Measurements from ENCODE around the gene OR6S1.

OR6S1 gene

DNA sequence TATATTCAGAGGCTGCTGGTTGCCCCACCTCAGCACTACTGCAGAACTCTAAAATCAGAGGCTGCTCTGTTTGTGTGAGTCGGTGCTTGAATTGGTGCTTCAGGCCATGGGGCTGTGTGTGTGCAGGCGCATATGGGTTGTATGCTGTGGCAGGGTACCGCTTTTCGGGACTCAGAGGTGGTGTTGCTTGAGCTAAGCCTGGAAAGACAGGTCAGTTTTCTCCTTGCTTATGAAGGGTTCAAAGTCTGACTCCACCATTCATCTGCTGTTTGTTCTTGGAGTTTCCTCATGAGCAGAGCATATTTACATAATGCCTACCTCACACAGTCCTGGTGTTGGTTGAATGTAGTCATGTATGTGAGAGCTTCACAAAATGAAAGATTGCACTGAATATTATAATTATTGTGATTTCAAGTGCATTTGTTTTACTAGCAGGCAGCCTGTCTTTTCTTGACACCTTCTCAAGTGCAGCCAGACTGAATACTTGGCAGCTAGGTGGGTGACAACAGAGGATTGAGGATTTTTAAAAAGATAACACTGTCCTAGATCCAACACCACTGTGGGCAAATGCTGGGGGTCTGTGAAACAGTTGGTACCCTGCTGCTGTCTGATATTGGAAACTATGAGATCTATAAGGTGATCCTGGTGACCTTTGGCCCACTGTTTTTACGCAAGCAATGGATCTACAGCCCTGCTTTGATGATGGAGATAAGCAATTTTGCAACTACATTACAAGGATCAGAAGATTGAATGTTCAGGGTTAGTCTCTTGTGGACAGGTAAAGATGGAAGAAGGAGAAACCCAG lies 46.1 kb upstream of the OR6S1 start:
- TF ChIP-seq CSDC2 (CRISPR knock-in tag; IDR thresholded peaks at IDR 0.05): no peak
- TF ChIP-seq ZNF8 (CRISPR knock-in tag; IDR thresholded peaks at IDR 0.05): no peak
- no peak for TF ChIP-seq ZFP3 (CRISPR knock-in tag; IDR thresholded peaks at IDR 0.05)
- TF ChIP-seq ZC3H10 (CRISPR knock-in tag; IDR thresholded peaks at IDR 0.05): no peak
- no peak for TF ChIP-seq TCF4 (CRISPR knock-in tag; IDR thresholded peaks at IDR 0.05; ENCODE audit: borderline replicate concordance)
- TF ChIP-seq, protein P1, sequence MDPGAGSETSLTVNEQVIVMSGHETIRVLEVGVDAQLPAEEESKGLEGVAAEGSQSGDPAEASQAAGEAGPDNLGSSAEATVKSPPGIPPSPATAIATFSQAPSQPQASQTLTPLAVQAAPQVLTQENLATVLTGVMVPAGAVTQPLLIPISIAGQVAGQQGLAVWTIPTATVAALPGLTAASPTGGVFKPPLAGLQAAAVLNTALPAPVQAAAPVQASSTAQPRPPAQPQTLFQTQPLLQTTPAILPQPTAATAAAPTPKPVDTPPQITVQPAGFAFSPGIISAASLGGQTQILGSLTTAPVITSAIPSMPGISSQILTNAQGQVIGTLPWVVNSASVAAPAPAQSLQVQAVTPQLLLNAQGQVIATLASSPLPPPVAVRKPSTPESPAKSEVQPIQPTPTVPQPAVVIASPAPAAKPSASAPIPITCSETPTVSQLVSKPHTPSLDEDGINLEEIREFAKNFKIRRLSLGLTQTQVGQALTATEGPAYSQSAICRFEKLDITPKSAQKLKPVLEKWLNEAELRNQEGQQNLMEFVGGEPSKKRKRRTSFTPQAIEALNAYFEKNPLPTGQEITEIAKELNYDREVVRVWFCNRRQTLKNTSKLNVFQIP (CRISPR knock-in tag; IDR thresholded peaks at IDR 0.05; ENCODE audit: borderline replicate concordance, low read depth): no peak
- TF ChIP-seq RARB (CRISPR knock-in tag; IDR thresholded peaks at IDR 0.05): no peak
- TF ChIP-seq ZNF70 (CRISPR knock-in tag; IDR thresholded peaks at IDR 0.05): no peak
- TF ChIP-seq BACH2 (CRISPR knock-in tag; IDR thresholded peaks at IDR 0.05; ENCODE audit: borderline replicate concordance): no peak
- TF ChIP-seq GLIS3 (CRISPR knock-in tag; IDR thresholded peaks at IDR 0.05): no peak
- no peak for TF ChIP-seq ZFP30 (CRISPR knock-in tag; IDR thresholded peaks at IDR 0.05)
- TF ChIP-seq, protein P2, sequence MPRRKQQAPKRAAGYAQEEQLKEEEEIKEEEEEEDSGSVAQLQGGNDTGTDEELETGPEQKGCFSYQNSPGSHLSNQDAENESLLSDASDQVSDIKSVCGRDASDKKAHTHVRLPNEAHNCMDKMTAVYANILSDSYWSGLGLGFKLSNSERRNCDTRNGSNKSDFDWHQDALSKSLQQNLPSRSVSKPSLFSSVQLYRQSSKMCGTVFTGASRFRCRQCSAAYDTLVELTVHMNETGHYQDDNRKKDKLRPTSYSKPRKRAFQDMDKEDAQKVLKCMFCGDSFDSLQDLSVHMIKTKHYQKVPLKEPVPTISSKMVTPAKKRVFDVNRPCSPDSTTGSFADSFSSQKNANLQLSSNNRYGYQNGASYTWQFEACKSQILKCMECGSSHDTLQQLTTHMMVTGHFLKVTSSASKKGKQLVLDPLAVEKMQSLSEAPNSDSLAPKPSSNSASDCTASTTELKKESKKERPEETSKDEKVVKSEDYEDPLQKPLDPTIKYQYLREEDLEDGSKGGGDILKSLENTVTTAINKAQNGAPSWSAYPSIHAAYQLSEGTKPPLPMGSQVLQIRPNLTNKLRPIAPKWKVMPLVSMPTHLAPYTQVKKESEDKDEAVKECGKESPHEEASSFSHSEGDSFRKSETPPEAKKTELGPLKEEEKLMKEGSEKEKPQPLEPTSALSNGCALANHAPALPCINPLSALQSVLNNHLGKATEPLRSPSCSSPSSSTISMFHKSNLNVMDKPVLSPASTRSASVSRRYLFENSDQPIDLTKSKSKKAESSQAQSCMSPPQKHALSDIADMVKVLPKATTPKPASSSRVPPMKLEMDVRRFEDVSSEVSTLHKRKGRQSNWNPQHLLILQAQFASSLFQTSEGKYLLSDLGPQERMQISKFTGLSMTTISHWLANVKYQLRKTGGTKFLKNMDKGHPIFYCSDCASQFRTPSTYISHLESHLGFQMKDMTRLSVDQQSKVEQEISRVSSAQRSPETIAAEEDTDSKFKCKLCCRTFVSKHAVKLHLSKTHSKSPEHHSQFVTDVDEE (CRISPR knock-in tag; IDR thresholded peaks at IDR 0.05): no peak
- TF ChIP-seq CREB5 (CRISPR knock-in tag; IDR thresholded peaks at IDR 0.05; ENCODE audit: low read depth): no peak
- no peak for TF ChIP-seq TOX (CRISPR knock-in tag; IDR thresholded peaks at IDR 0.05; ENCODE audit: borderline replicate concordance)
- no peak for TF ChIP-seq PPARA (CRISPR knock-in tag; IDR thresholded peaks at IDR 0.05; ENCODE audit: borderline replicate concordance)
- TF ChIP-seq, protein P3, sequence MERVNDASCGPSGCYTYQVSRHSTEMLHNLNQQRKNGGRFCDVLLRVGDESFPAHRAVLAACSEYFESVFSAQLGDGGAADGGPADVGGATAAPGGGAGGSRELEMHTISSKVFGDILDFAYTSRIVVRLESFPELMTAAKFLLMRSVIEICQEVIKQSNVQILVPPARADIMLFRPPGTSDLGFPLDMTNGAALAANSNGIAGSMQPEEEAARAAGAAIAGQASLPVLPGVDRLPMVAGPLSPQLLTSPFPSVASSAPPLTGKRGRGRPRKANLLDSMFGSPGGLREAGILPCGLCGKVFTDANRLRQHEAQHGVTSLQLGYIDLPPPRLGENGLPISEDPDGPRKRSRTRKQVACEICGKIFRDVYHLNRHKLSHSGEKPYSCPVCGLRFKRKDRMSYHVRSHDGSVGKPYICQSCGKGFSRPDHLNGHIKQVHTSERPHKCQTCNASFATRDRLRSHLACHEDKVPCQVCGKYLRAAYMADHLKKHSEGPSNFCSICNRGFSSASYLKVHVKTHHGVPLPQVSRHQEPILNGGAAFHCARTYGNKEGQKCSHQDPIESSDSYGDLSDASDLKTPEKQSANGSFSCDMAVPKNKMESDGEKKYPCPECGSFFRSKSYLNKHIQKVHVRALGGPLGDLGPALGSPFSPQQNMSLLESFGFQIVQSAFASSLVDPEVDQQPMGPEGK (CRISPR knock-in tag; IDR thresholded peaks at IDR 0.05; ENCODE audit: borderline replicate concordance): no peak
- ATAC-seq: no peak

- no peak for ATAC-seq
- TF ChIP-seq ARNTL (CRISPR knock-in tag; IDR thresholded peaks at IDR 0.05; ENCODE audit: borderline replicate concordance, low read depth) (no peak), ZC3H10 (CRISPR knock-in tag; IDR thresholded peaks at IDR 0.05) (no peak), BACH2 (CRISPR knock-in tag; IDR thresholded peaks at IDR 0.05; ENCODE audit: borderline replicate concordance) (no peak), OSR1 (CRISPR knock-in tag; IDR thresholded peaks at IDR 0.05) (no peak), ISL1 (CRISPR knock-in tag; IDR thresholded peaks at IDR 0.05) (no peak), ZNF70 (CRISPR knock-in tag; IDR thresholded peaks at IDR 0.05) (no peak)
Observed at GRCh38 chr14:20686386-20687143, 45.1 kb upstream of the OR6S1 start.

GRCh38 chr14:20684662-20685456 lies 43.4 kb upstream of the OR6S1 start:
- no peak for TF ChIP-seq BACH2 (CRISPR knock-in tag; IDR thresholded peaks at IDR 0.05; ENCODE audit: borderline replicate concordance)
- no peak for TF ChIP-seq TOX (CRISPR knock-in tag; IDR thresholded peaks at IDR 0.05; ENCODE audit: borderline replicate concordance)
- no peak for TF ChIP-seq CSRNP3 (CRISPR knock-in tag; IDR thresholded peaks at IDR 0.05)
- no peak for TF ChIP-seq CSDC2 (CRISPR knock-in tag; IDR thresholded peaks at IDR 0.05)
- TF ChIP-seq ESRRG (CRISPR knock-in tag; IDR thresholded peaks at IDR 0.05): no peak
- no peak for TF ChIP-seq RARB (CRISPR knock-in tag; IDR thresholded peaks at IDR 0.05)
- no peak for TF ChIP-seq ZNF8 (CRISPR knock-in tag; IDR thresholded peaks at IDR 0.05)
- ATAC-seq: no peak; the same call in 2 of the 3 replicates
